Measurements from ENCODE around the gene NIPAL1. TPM values are rescaled to one million over a fixed set of nuclear protein-coding genes. Genes with fewer than 3 reads are reported as not detected.

NIPAL1 gene
- 1 to 10 TPM in 1 of 6 experiments, under 1 TPM in 5; 0.22 to 1.3 (median 0.48) TPM for total RNA-seq (2021; fragmentation: NEBNext Ultra II Directional; extraction: Animal tissue kit (Norgen Biotek cat#: 25700))
- long read RNA-seq, full-length matches to known transcripts: 2 of 3 reads
- long read RNA-seq, partial matches to known transcripts: 0 of 3 reads
- long read RNA-seq, other reads (novel, unspliced or antisense): 1 of 3 reads

DNA sequence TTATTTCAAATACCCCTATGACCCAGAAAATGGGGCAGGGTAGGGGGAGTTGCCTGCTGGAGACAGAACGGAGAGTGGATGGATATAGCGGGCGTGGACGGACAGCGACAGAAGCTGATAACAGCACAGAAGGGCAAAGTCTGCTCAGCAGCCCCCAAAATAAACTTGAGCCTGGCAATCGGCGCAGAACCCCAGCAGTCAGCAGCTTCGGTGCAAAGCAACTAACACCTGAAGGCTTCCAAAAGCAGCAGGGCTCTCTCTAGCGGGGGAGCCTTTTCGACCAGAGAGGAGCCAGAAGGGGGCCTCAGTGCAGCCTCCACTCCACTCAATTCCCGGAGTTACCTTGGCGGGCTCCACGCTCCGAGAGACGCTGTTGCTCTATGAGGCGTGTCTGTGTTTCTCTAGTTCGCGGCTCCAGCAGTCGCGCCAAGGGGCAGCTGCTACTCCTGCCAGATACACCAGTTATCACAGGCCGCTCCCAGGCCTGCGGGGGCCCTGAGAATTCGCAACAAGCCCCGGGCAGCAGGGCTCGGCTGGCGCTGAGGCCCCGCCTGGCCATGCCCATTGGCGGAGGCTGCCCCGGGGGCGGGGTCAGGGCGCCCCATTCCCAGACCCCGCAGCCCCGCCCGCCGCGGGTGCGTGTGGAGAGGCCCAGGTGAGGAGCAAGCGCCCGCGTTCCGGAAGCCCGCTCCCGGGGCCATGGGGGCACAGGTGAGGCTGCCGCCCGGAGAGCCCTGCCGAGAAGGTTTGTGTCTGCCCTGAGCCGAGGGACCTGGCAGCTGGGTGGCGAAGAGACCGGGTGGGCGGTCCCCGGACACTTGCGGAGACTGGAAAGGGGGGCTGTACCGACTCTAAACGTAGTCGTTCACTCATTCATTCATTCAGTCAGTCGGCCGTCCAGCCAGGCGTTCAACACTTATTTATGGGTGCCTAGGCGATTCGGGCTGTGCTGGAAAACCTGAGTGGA is at the start of gene NIPAL1, which contains the start of gene CNGA1:
TSS of gene NIPAL1 (plus strand) at position 632 of the 967 bp plus-strand sequence. CDS start at position 700, 68 bp downstream.
TSS of gene CNGA1 (minus strand) at position 541 of the 967 bp plus-strand sequence. CDS start 63,992 bp downstream, outside the sequence.
- TF ChIP-seq, protein P1, sequence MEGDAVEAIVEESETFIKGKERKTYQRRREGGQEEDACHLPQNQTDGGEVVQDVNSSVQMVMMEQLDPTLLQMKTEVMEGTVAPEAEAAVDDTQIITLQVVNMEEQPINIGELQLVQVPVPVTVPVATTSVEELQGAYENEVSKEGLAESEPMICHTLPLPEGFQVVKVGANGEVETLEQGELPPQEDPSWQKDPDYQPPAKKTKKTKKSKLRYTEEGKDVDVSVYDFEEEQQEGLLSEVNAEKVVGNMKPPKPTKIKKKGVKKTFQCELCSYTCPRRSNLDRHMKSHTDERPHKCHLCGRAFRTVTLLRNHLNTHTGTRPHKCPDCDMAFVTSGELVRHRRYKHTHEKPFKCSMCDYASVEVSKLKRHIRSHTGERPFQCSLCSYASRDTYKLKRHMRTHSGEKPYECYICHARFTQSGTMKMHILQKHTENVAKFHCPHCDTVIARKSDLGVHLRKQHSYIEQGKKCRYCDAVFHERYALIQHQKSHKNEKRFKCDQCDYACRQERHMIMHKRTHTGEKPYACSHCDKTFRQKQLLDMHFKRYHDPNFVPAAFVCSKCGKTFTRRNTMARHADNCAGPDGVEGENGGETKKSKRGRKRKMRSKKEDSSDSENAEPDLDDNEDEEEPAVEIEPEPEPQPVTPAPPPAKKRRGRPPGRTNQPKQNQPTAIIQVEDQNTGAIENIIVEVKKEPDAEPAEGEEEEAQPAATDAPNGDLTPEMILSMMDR (IDR thresholded peaks at IDR 0.05): peak; percentile 63
- Mint-ChIP-seq H3K4me1 (ENCODE audit: low read depth) (peaks cover 10% of the 10 kb centered on the region), H3K27me3 (ENCODE audit: insufficient read depth) (peaks cover 5% of the 10 kb centered on the region), H3K27ac (peak within 1 kb of the TSS; percentile 68; the same call in 1 of the 2 replicates), H3K4me3 (peak within 1 kb of the TSS; percentile 86), H3K9me3 (no peaks in the 10 kb centered on the region), H3K36me3 (ENCODE audit: low read depth) (no peaks in the 10 kb centered on the region)
- peak; percentile 41 for DNase-seq

DNA sequence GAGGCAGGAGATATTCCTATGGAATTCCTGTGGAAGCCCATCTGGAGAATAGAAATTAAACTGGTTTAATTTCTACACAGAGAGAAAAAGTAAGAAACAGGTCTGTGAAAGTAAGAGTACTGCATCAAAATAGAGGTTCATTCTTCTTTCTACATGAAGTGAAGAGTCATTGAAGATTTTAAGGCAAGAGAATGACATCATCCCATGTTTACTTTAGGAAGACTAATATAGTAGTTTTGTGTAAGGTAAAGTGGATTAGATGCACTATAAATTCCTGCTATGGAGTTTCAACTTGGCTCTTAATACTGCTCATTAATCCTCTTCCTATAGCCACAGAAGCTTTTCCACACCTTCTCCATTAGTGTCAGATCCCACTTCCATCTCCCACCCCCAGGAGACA is 47.7 kb upstream of the NIPAL1 start:
- Mint-ChIP-seq H3K4me3 (no peak overlapping the region), H3K9me3 (no peaks in the 10 kb centered on the region), H3K4me1 (ENCODE audit: low read depth) (no peaks in the 10 kb centered on the region), H3K27me3 (ENCODE audit: insufficient read depth) (peaks cover 4% of the 10 kb centered on the region), H3K27ac (no peak overlapping the region), H3K36me3 (ENCODE audit: low read depth) (no peaks in the 10 kb centered on the region)
- no peak for DNase-seq
- TF ChIP-seq, protein P1 (IDR thresholded peaks at IDR 0.05): no peak

DNA sequence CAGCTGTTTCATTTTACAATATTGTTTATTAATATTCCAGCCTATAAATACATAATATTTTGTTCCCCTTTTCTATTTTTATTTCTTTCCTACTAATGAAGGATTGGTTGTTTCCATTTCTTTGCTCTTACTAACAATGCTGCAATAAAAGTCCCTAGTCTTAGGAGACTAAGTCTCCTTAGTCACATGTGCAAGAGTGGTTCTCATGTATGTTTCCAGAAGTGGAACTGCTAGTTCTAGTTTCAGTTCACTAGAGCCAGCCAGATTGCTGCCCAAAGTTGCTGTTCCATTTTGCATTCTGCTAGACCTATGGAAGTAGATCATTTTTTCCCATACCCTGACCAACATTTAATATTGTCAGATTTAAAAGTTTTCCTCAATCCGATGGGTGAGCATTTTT is 44.4 kb upstream of the NIPAL1 start:
- Mint-ChIP-seq H3K4me1 (ENCODE audit: low read depth) (no peaks in the 10 kb centered on the region), H3K9me3 (no peaks in the 10 kb centered on the region), H3K27ac (no peak overlapping the region), H3K4me3 (no peak overlapping the region), H3K27me3 (ENCODE audit: insufficient read depth) (peaks cover 4% of the 10 kb centered on the region), H3K36me3 (ENCODE audit: low read depth) (no peaks in the 10 kb centered on the region)
- no peak for DNase-seq
- TF ChIP-seq, protein P1 (IDR thresholded peaks at IDR 0.05): no peak

DNA sequence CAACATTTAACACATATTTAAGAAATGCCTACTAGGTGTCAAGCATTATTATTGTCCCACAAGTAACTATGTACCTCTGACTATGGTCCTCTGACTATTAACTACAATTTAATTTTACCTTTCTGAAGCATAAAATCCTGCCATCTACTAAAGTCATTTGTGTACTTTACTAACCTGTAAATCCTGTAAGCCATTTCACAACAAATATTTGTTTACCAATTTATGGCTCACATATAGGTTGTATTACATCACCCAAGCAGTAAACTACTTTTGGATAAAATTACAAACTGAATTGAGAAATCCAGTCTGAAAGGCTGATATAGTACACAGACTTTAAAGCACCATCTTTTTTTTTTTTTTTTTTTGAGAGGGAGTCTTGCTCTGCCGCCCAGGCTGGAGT is 43.9 kb upstream of the NIPAL1 start:
- Mint-ChIP-seq H3K27ac (no peak overlapping the region), H3K27me3 (ENCODE audit: insufficient read depth) (peaks cover 4% of the 10 kb centered on the region), H3K36me3 (ENCODE audit: low read depth) (no peaks in the 10 kb centered on the region), H3K4me1 (ENCODE audit: low read depth) (no peaks in the 10 kb centered on the region), H3K4me3 (no peak overlapping the region), H3K9me3 (no peaks in the 10 kb centered on the region)
- TF ChIP-seq, protein P1 (IDR thresholded peaks at IDR 0.05): no peak
- no peak for DNase-seq

DNA sequence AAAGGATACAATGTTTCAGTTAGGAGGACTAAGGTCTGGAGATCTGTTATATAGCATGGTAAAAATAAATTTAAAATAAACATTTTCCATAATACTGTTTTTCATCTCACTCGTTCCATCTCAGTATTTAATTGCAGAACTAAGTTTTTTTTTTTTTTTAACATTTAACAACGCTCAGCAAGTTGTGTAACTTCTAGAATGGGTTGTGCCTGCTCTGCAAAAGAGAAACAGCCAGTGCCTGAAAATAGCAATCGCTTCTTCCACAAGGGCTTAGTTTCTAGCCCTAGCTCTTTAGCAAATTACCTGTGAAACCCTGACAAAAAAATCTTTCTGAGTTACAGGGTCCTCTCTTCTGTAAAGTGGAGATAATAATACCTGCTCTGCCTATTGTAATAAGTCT is 42.0 kb upstream of the NIPAL1 start:
- H3K27ac Mint-ChIP-seq: no peak overlapping the region
- no peaks in the 10 kb centered on the region for H3K36me3 Mint-ChIP-seq (ENCODE audit: low read depth)
- TF ChIP-seq, protein P1 (IDR thresholded peaks at IDR 0.05): no peak
- no peaks in the 10 kb centered on the region for H3K4me1 Mint-ChIP-seq (ENCODE audit: low read depth)
- no peaks in the 10 kb centered on the region; the same call in 1 of the 2 replicates for H3K27me3 Mint-ChIP-seq (ENCODE audit: insufficient read depth)
- H3K9me3 Mint-ChIP-seq: no peaks in the 10 kb centered on the region
- no peak for DNase-seq
- H3K4me3 Mint-ChIP-seq: no peak overlapping the region

Data from HFFc6 (cell line).